ENCODE data around the gene PA2G4. TPM values are rescaled to one million over a fixed set of nuclear protein-coding genes. Genes with fewer than 3 reads are reported as not detected.
A peak's percentile ranks its signal among the peaks of the same experiment; 100 is the strongest.

PA2G4 gene
- total and polyA plus RNA-seq, 11 donors = 62.4 to 187 (median 72.4) TPM

GRCh38 chr12:56145217-56145616, 40.9 kb downstream of the PA2G4 start:
- H3K27ac ChIP-seq = peak overlapping the region in 9 of 12 donors; percentile 61 to 84 (median 80)
- no peak for TF ChIP-seq POLR2A (IDR thresholded peaks at IDR 0.05)
- TF ChIP-seq, protein P1, sequence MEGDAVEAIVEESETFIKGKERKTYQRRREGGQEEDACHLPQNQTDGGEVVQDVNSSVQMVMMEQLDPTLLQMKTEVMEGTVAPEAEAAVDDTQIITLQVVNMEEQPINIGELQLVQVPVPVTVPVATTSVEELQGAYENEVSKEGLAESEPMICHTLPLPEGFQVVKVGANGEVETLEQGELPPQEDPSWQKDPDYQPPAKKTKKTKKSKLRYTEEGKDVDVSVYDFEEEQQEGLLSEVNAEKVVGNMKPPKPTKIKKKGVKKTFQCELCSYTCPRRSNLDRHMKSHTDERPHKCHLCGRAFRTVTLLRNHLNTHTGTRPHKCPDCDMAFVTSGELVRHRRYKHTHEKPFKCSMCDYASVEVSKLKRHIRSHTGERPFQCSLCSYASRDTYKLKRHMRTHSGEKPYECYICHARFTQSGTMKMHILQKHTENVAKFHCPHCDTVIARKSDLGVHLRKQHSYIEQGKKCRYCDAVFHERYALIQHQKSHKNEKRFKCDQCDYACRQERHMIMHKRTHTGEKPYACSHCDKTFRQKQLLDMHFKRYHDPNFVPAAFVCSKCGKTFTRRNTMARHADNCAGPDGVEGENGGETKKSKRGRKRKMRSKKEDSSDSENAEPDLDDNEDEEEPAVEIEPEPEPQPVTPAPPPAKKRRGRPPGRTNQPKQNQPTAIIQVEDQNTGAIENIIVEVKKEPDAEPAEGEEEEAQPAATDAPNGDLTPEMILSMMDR (IDR thresholded peaks at IDR 0.05) = no peak
- peak in 1 of 5 donors; percentile 0 for DNase-seq
- 87 to 95% (median 91%) methylated on average over 3 of the region's 3 CpGs for WGBS, 4 donors
- H3K36me3 ChIP-seq = peaks cover 0 to 62% (median 49%) of the 10 kb centered on the region in 9 donors
- H3K9me3 ChIP-seq = peaks cover 0 to 3% (median 0%) of the 10 kb centered on the region in 12 donors
- H3K27me3 ChIP-seq = no peaks in the 10 kb centered on the region
- no peak overlapping the region for H3K4me3 ChIP-seq
- ATAC-seq = no peak
- H3K4me1 ChIP-seq = peaks cover 3 to 46% (median 18%) of the 10 kb centered on the region in 12 donors
- intact Hi-C loops (cut with DNase I) = no loop called here

DNA sequence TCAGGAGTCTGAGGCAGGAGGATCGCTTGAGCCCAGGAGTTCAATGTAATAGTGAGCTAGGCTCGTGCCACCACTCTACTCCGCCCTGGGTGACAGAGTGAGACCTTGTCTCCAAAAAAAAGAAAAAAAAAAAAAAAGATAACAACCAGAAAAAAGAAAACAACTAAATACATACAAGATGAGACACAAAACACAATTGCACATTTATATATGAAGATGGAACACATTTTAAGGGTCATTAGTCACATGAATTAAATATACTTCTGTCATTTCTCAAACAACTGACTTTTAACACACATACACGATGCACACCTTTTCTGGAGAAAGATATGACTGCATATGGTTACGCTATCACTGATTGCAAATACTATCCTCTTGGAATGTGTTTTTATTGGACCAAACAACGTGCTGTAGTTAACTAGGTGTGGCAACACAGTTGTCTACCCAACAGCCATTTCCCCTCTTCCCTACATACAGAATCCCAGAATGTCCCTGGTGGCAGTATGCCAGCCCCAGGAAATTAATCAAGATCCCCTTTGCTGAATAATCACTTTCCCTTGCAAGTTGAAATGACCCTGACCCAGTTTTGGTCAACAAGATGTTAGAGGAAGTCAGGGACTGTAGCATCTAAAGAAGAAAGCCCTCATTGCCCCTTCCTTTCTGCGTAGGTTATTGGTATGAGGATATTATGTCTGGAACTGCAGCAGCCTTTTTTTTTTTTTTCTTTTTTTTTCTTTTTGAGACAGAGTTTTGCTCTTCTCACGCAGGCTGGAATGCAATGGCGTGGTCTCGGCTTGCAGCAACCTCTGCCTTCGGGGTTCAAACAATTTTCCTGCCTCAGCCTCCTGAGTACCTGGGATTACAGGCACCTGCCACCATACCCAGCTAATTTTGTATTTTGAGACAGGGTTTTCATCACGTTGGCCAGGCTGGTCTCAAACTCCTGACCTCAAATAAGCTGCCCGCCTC, 42.4 kb downstream of the PA2G4 start:
- peaks cover 3 to 58% (median 25%) of the 10 kb centered on the region in 12 donors for H3K4me1 ChIP-seq
- 63 to 72% (median 65%) methylated on average over 13 of the region's 13 CpGs for WGBS, 4 donors
- H3K27ac ChIP-seq = peak overlapping the region in 8 of 12 donors; percentile 6 to 56 (median 30)
- DNase-seq (peak in 1 of 5 donors; percentile 48), ATAC-seq (peak in 2 of 4 donors; percentile 5 to 16)
- no peak overlapping the region for H3K4me3 ChIP-seq
- no peak for TF ChIP-seq POLR2A (IDR thresholded peaks at IDR 0.05)
- TF ChIP-seq, protein P1 (IDR thresholded peaks at IDR 0.05) = no peak
- H3K36me3 ChIP-seq = peaks cover 0 to 46% (median 34%) of the 10 kb centered on the region in 9 donors
- intact Hi-C loops (cut with DNase I) = no loop called here
- H3K27me3 ChIP-seq = no peaks in the 10 kb centered on the region
- peaks cover 0 to 3% (median 0%) of the 10 kb centered on the region in 12 donors for H3K9me3 ChIP-seq

DNA sequence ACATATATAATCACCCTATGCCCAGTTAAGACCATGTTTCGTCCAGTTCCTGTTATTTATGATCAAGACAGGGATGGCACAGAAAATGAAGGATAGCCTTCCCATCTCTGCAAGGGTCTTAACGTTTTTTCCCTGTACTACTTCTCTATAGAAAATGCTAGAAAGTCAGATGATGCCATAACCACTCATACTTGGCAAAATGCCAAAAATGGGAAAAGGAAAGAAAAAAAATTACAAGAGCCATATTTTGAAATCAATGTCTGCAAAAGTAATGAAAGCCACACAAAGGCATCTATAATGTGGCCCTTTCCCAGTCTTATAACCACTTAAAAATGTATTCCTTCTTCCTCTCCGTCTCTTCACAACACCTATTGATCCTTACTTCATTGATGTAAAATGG, 46.2 kb downstream of the PA2G4 start:
- no peaks in the 10 kb centered on the region for H3K27me3 ChIP-seq
- no peak for DNase-seq
- peaks cover 4 to 43% (median 27%) of the 10 kb centered on the region in 12 donors for H3K4me1 ChIP-seq
- H3K9me3 ChIP-seq = peaks cover 0 to under 1% (median 0%) of the 10 kb centered on the region in 12 donors
- no peak overlapping the region for H3K4me3 ChIP-seq
- H3K27ac ChIP-seq = peak overlapping the region in 1 of 12 donors; percentile 35
- 62 to 69% (median 67%) methylated on average over 3 of the region's 3 CpGs for WGBS, 4 donors
- intact Hi-C loops (cut with DNase I) = no loop called here
- TF ChIP-seq, protein P1 (IDR thresholded peaks at IDR 0.05) = no peak
- no peak for TF ChIP-seq POLR2A (IDR thresholded peaks at IDR 0.05)
- peaks cover 0 to 12% (median 0%) of the 10 kb centered on the region in 9 donors for H3K36me3 ChIP-seq
- no peak for ATAC-seq

- TF ChIP-seq, protein P1 (IDR thresholded peaks at IDR 0.05) = peak in 5 of 12 donors; percentile 13 to 43 (median 22)
- no peak for TF ChIP-seq POLR2A (IDR thresholded peaks at IDR 0.05)
- Histone ChIP-seq H3K27me3 (no peaks in the 10 kb centered on the region), H3K36me3 (peaks cover 0 to 12% (median 0%) of the 10 kb centered on the region in 9 donors), H3K4me3 (peak overlapping the region; percentile 22 to 92 (median 72)), H3K4me1 (peaks cover 0 to 39% (median 25%) of the 10 kb centered on the region in 12 donors), H3K27ac (peak overlapping the region; percentile 80 to 98 (median 94)), H3K9me3 (no peaks in the 10 kb centered on the region)
- ATAC-seq = peak; percentile 14 to 34 (median 26)
- WGBS, 4 donors = 7 to 17% (median 12%) methylated on average over 11 to 12 of the region's 12 CpGs
- DNase-seq = peak in 2 of 5 donors; percentile 37 to 54
- intact Hi-C loops (cut with DNase I) = loop anchor here in 2 of 10 donors (2.0 kb wide), 1 partner anchor 23 kb away; the partner anchor contains the start of gene ESYT1 (in 2 of the 2)
Observed at GRCh38 chr12:56151672-56152131, 47.3 kb downstream of the PA2G4 start.

All from heart left ventricle (tissue), 16 donors.